ENCODE data around the gene LKAAEAR1.
"Not testable (repeated sequence)": the region's sequence is repeated elsewhere in the genome, so short reads cannot be mapped to it uniquely, and the experiment has no call there.

Gene LKAAEAR1

DNA sequence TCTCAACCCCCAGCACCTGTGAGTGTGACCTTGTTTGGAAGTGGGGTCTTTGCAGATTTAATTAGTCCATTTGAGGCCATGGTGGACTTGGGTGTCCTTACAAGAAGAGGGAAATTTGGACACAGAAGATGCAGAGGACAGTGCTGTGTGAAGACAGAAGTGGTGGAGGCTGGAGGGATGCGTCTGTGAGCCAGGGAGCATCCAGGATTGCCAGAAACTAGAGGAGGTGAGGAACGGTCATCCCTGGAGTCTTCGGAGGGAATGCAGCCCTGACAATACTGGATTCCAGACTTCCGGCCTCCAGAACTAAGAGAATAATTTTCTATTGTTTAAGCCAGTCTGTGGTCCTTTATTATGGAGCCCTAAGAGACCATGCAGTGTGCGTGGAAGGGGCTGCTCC, 46.1 kb upstream of the LKAAEAR1 start:
- ATAC-seq (ENCODE audit: insufficient read depth, low read depth) (no peak), DNase-seq (no peak)
- Histone ChIP-seq H3K9ac (ENCODE audit: low read depth, low read length) (no peak overlapping the region), H2AFZ (ENCODE audit: low read depth, low read length) (no peak overlapping the region), H3K27ac (ENCODE audit: low read length) (no peak overlapping the region), H3K9me3 (ENCODE audit: insufficient read depth, low read length, severe bottlenecking) (no peaks in the 10 kb centered on the region), H3K36me3 (ENCODE audit: insufficient read depth, low read length) (no peaks in the 10 kb centered on the region), H3K79me2 (ENCODE audit: insufficient read depth, low read length) (no peaks in the 10 kb centered on the region), H3K4me3 (ENCODE audit: low read depth in 1 of 2, low read length in 2 of 2) (no peak overlapping the region), H3K4me2 (ENCODE audit: insufficient read depth, low read length) (no peak overlapping the region), H4K20me1 (ENCODE audit: insufficient read depth, low read length) (no peaks in the 10 kb centered on the region), H3K27me3 (ENCODE audit: insufficient read depth, low read length, poor library complexity) (no peaks in the 10 kb centered on the region), H3K4me1 (ENCODE audit: insufficient read depth, low read length) (no peaks in the 10 kb centered on the region)
- TF ChIP-seq EZH2 (IDR thresholded peaks at IDR 0.05; ENCODE audit: borderline replicate concordance, low read depth, low read length, severe bottlenecking), result no peak
- TF ChIP-seq, protein P1, sequence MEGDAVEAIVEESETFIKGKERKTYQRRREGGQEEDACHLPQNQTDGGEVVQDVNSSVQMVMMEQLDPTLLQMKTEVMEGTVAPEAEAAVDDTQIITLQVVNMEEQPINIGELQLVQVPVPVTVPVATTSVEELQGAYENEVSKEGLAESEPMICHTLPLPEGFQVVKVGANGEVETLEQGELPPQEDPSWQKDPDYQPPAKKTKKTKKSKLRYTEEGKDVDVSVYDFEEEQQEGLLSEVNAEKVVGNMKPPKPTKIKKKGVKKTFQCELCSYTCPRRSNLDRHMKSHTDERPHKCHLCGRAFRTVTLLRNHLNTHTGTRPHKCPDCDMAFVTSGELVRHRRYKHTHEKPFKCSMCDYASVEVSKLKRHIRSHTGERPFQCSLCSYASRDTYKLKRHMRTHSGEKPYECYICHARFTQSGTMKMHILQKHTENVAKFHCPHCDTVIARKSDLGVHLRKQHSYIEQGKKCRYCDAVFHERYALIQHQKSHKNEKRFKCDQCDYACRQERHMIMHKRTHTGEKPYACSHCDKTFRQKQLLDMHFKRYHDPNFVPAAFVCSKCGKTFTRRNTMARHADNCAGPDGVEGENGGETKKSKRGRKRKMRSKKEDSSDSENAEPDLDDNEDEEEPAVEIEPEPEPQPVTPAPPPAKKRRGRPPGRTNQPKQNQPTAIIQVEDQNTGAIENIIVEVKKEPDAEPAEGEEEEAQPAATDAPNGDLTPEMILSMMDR (IDR thresholded peaks at IDR 0.05; ENCODE audit: borderline replicate concordance, extremely low read depth, low read length, poor library complexity, severe bottlenecking), result no peak

GRCh38 chr20:64129146-64129782, 45.1 kb upstream of the LKAAEAR1 start:
- ATAC-seq (ENCODE audit: insufficient read depth, low read depth) (no peak), DNase-seq (no peak)
- Histone ChIP-seq H3K36me3 (ENCODE audit: insufficient read depth, low read length) (no peaks in the 10 kb centered on the region), H3K27me3 (ENCODE audit: insufficient read depth, low read length, poor library complexity) (no peaks in the 10 kb centered on the region), H3K9ac (ENCODE audit: low read depth, low read length) (no peak overlapping the region), H2AFZ (ENCODE audit: low read depth, low read length) (no peak overlapping the region), H3K4me1 (ENCODE audit: insufficient read depth, low read length) (no peaks in the 10 kb centered on the region), H3K79me2 (ENCODE audit: insufficient read depth, low read length) (no peaks in the 10 kb centered on the region), H3K9me3 (ENCODE audit: insufficient read depth, low read length, severe bottlenecking) (no peaks in the 10 kb centered on the region), H4K20me1 (ENCODE audit: insufficient read depth, low read length) (no peaks in the 10 kb centered on the region), H3K4me2 (ENCODE audit: insufficient read depth, low read length) (no peak overlapping the region), H3K4me3 (ENCODE audit: low read depth in 1 of 2, low read length in 2 of 2) (no peak overlapping the region), H3K27ac (ENCODE audit: low read length) (no peak overlapping the region)
- TF ChIP-seq, protein P1 (IDR thresholded peaks at IDR 0.05; ENCODE audit: borderline replicate concordance, extremely low read depth, low read length, poor library complexity, severe bottlenecking), result no peak
- no peak for TF ChIP-seq EZH2 (IDR thresholded peaks at IDR 0.05; ENCODE audit: borderline replicate concordance, low read depth, low read length, severe bottlenecking)

- not testable (repeated sequence) for ATAC-seq (ENCODE audit: insufficient read depth, low read depth); H4K20me1 ChIP-seq (ENCODE audit: insufficient read depth, low read length); H3K27ac ChIP-seq (ENCODE audit: low read length); H3K36me3 ChIP-seq (ENCODE audit: insufficient read depth, low read length); H2AFZ ChIP-seq (ENCODE audit: low read depth, low read length); H3K4me2 ChIP-seq (ENCODE audit: insufficient read depth, low read length); H3K27me3 ChIP-seq (ENCODE audit: insufficient read depth, low read length, poor library complexity); H3K4me3 ChIP-seq (ENCODE audit: low read depth in 1 of 2, low read length in 2 of 2); H3K9me3 ChIP-seq (ENCODE audit: insufficient read depth, low read length, severe bottlenecking); H3K79me2 ChIP-seq (ENCODE audit: insufficient read depth, low read length); DNase-seq; H3K9ac ChIP-seq (ENCODE audit: low read depth, low read length)
- peaks cover 14% of the 10 kb centered on the region for H3K4me1 ChIP-seq (ENCODE audit: insufficient read depth, low read length)
Measured at GRCh38 chr20:64123517-64123916, 39.3 kb upstream of the LKAAEAR1 start.

GRCh38 chr20:64122927-64123326, 38.7 kb upstream of the LKAAEAR1 start:
- not testable (repeated sequence) for H3K4me3 ChIP-seq (ENCODE audit: low read depth in 1 of 2, low read length in 2 of 2); H3K27me3 ChIP-seq (ENCODE audit: insufficient read depth, low read length, poor library complexity); H3K4me2 ChIP-seq (ENCODE audit: insufficient read depth, low read length); H3K79me2 ChIP-seq (ENCODE audit: insufficient read depth, low read length); H4K20me1 ChIP-seq (ENCODE audit: insufficient read depth, low read length); H3K36me3 ChIP-seq (ENCODE audit: insufficient read depth, low read length); H3K9ac ChIP-seq (ENCODE audit: low read depth, low read length); DNase-seq; ATAC-seq (ENCODE audit: insufficient read depth, low read depth); H3K27ac ChIP-seq (ENCODE audit: low read length); H2AFZ ChIP-seq (ENCODE audit: low read depth, low read length); H3K9me3 ChIP-seq (ENCODE audit: insufficient read depth, low read length, severe bottlenecking)
- peaks cover 14% of the 10 kb centered on the region for H3K4me1 ChIP-seq (ENCODE audit: insufficient read depth, low read length)
